GM06990 (cell line): ENCODE results near the gene ATP10A.

Source experiments
- DNase-seq: peaks from one replicate; pipeline ENCODE4 v3.0.0-alpha.2; 2011; ENCODE audit not compliant: insufficient read length; ENCODE audit errors: extremely low read depth
- H3K27me3 ChIP-seq: replicated peaks from 2 replicates; pipeline ENCODE4 v1.6.0; 2011; ENCODE audit warnings: low read length; ENCODE audit not compliant: control insufficient read depth, insufficient read depth
- H3K36me3 ChIP-seq: 2 replicates; pipeline ENCODE4 v1.5.1; 2011; ENCODE audit warnings: low read length; ENCODE audit not compliant: control insufficient read depth, insufficient read depth
- H3K4me3 ChIP-seq: replicated peaks from 2 replicates; pipeline ENCODE4 v1.5.1; 2011; ENCODE audit warnings: low read depth, mild to moderate bottlenecking, control low read depth, low read length
- CTCF ChIP-seq: IDR thresholded peaks from 2 replicates; pipeline ENCODE4 v1.5.1; 2011; ENCODE audit warnings: low read length, control low read depth, mild to moderate bottlenecking, inconsistent platforms; ENCODE audit not compliant: insufficient read depth, poor library complexity, severe bottlenecking

Gene ATP10A

GRCh38 chr15:25875566-25875965 lies 12.4 kb upstream of the ATP10A start:
- no peak for TF ChIP-seq CTCF
- no peak for DNase-seq
- Histone ChIP-seq H3K4me3 (no peak overlapping the region), H3K27me3 (no peaks in the 10 kb centered on the region), H3K36me3 (no peaks in the 10 kb centered on the region)

- no peaks in the 10 kb centered on the region for H3K36me3 ChIP-seq
- no peak for DNase-seq
- H3K27me3 ChIP-seq = no peaks in the 10 kb centered on the region
- TF ChIP-seq CTCF = no peak
- H3K4me3 ChIP-seq = no peak overlapping the region
These were observed 11.3 kb upstream of the ATP10A start for GRCh38 chr15:25874379-25874778.

- H3K27me3 ChIP-seq = no peaks in the 10 kb centered on the region
- no peaks in the 10 kb centered on the region for H3K36me3 ChIP-seq
- DNase-seq = no peak
- H3K4me3 ChIP-seq = no peak overlapping the region
- TF ChIP-seq CTCF = no peak
These were observed 8.3 kb upstream of the ATP10A start for GRCh38 chr15:25871403-25871802.

GRCh38 chr15:25870938-25871337 lies 7.8 kb upstream of the ATP10A start:
- TF ChIP-seq CTCF = no peak
- no peak for DNase-seq
- Histone ChIP-seq H3K27me3 (no peaks in the 10 kb centered on the region), H3K36me3 (no peaks in the 10 kb centered on the region), H3K4me3 (no peak overlapping the region)

GRCh38 chr15:25869701-25870100 lies 6.6 kb upstream of the ATP10A start:
- no peaks in the 10 kb centered on the region for H3K27me3 ChIP-seq
- no peaks in the 10 kb centered on the region for H3K36me3 ChIP-seq
- no peak for DNase-seq
- no peak for TF ChIP-seq CTCF
- no peak overlapping the region for H3K4me3 ChIP-seq

- Histone ChIP-seq H3K4me3 (no peak overlapping the region), H3K36me3 (no peaks in the 10 kb centered on the region), H3K27me3 (no peaks in the 10 kb centered on the region; the same call in 1 of the 2 replicates)
- DNase-seq = no peak
- TF ChIP-seq CTCF = no peak
These were observed 3.7 kb upstream of the ATP10A start for GRCh38 chr15:25866874-25867273.
